Endothelial cell (in vitro differentiated cells): ENCODE measurements around the gene SETD7. TPM values are rescaled to one million over a fixed set of nuclear protein-coding genes. Genes with fewer than 3 reads are reported as not detected.

Source experiments
- DNase-seq: peaks from one replicate; pipeline ENCODE4 v3.0.0; 2021; ENCODE audit warnings: low spot score
- H3K27ac Mint-ChIP-seq: one replicate; pipeline ENCODE4 v1.8.0; 2021; ENCODE audit warnings: mixed read lengths, inconsistent platforms; ENCODE audit not compliant: unreplicated experiment
- H3K27me3 Mint-ChIP-seq: one replicate; pipeline ENCODE4 v1.8.0; 2021; ENCODE audit warnings: mild to moderate bottlenecking, moderate library complexity, mixed read lengths, inconsistent platforms; ENCODE audit not compliant: unreplicated experiment
- H3K36me3 Mint-ChIP-seq: one replicate; pipeline ENCODE4 v1.8.0; 2021; ENCODE audit warnings: mild to moderate bottlenecking, low read depth, mixed read lengths, inconsistent platforms; ENCODE audit not compliant: unreplicated experiment
- H3K4me1 Mint-ChIP-seq: one replicate; pipeline ENCODE4 v1.8.0; 2021; ENCODE audit warnings: mild to moderate bottlenecking, mixed read lengths, inconsistent platforms; ENCODE audit not compliant: unreplicated experiment
- H3K4me3 Mint-ChIP-seq: one replicate; pipeline ENCODE4 v1.8.0; 2021; ENCODE audit warnings: mild to moderate bottlenecking, mixed read lengths, inconsistent platforms; ENCODE audit not compliant: unreplicated experiment
- H3K9me3 Mint-ChIP-seq: one replicate; pipeline ENCODE4 v1.8.0; 2021; ENCODE audit warnings: mixed read lengths, inconsistent platforms; ENCODE audit not compliant: unreplicated experiment
- CTCF ChIP-seq: fragments of 200-600 bp; sonication (generic); IDR thresholded peaks from one replicate; pipeline ENCODE4 v1.5.0; 2021; ENCODE audit warnings: antibody characterized with exemption; ENCODE audit not compliant: unreplicated experiment
- total RNA-seq: library from RNA; stranded (reverse); fragmentation: NEBNext Ultra II Directional; extraction: Animal tissue kit (Norgen Biotek cat#: 25700); gene quantifications from one replicate; pipeline ENCODE4 v1.2.1, GENCODE V29; 2021; ENCODE audit not compliant: unreplicated experiment

Gene SETD7
- total RNA-seq, 1 donor from 2014 or later, result 8.4 TPM

DNA sequence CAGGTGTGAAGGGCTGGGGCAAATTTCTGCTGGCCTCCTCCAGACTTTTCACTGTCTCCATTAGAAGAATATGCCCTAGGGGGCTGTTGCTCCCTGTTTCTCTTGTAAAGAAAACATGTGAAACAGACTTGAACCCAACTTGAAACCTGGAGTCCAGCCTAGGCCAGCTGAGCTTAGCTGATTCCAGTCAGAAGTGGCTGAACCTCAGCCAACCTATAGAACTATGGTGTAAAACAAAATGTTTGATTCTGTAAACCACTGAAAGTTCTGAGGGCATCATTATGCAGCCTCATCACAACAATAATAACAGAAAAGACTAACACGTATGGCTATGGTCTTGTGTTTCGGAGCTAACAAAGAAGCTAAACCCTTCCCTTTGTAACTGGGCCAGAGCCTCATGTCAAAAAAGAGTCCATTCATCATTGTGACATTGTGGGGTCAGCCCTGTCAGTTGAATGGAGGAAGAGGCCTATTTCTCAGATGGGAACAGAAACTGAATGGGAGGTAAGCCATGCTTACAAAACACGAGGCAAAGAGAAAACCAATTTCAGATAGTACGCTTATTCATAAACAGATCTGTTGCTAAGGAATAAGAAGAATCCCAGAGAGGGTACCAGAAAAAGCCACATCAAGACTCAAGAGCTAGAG, 34.1 kb downstream of the SETD7 start:
- no peak for TF ChIP-seq CTCF
- Mint-ChIP-seq H3K4me1 (peaks cover 2% of the 10 kb centered on the region), H3K4me3 (no peak overlapping the region), H3K36me3 (peaks cover 5% of the 10 kb centered on the region), H3K27me3 (peaks cover 2% of the 10 kb centered on the region), H3K27ac (no peak overlapping the region), H3K9me3 (no peaks in the 10 kb centered on the region)
- DNase-seq, result no peak

- Mint-ChIP-seq H3K4me3 (no peak overlapping the region), H3K9me3 (no peaks in the 10 kb centered on the region), H3K4me1 (no peaks in the 10 kb centered on the region), H3K36me3 (no peaks in the 10 kb centered on the region), H3K27ac (no peak overlapping the region), H3K27me3 (no peaks in the 10 kb centered on the region)
- DNase-seq, result no peak
- no peak for TF ChIP-seq CTCF
Measured at GRCh38 chr4:139515531-139515958, 40.5 kb downstream of the SETD7 start.

DNA sequence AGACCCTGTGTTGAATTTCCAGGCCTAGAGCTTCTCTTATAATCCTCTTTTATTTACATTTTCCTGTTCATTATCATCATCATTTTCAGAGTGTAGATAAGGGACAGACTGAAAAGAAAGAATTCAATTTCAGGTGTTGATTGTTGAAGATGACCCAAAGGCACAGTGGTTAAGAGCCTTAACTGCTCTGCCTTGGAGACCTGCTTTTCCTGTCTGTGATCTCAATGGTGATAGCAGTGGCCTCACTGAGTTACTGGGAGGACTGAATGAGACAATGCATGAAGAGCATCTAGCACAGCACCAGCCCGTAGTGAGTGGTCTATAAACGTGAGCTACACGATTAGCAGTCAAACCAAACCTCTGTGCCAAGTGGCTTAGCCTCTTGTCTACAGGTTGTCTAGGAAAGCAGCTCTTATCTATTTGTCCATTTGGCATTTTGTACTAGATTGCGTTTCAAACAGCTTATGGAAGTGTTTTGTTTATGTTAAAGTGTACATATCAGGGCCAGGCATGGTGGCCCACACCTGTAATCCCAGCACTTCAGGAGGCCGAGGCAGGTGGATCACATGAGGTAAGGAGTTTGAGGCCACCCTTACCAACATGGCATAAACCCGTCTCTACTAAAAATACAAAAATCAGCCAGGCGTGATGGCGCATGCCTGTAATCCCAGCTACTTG, 41.5 kb downstream of the SETD7 start:
- H3K4me1 Mint-ChIP-seq, result peaks cover 5% of the 10 kb centered on the region
- no peak for TF ChIP-seq CTCF
- H3K36me3 Mint-ChIP-seq, result no peaks in the 10 kb centered on the region
- H3K9me3 Mint-ChIP-seq, result no peaks in the 10 kb centered on the region
- H3K27ac Mint-ChIP-seq, result no peak overlapping the region
- no peak for DNase-seq
- peaks cover 5% of the 10 kb centered on the region for H3K27me3 Mint-ChIP-seq
- no peak overlapping the region for H3K4me3 Mint-ChIP-seq

DNA sequence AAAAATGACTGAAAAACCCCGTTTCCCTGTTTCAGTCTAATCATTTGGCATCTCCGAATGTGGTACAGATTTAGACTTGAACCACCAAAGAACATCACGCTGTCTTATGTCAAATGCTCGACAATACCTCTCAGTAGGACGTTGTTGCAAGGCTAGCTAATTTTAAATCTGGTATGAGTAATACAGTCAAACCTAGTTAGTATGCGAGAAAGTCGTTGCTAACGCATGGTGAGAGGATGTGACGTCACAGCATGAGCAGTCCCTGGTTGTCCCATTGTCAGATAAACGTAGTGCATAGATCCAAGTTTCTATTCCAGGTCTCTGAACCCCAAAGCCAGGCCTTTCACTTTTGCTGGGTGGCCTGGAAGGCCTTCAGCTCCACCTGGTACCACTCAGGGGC, 44.7 kb downstream of the SETD7 start:
- Mint-ChIP-seq H3K27me3 (peaks cover 7% of the 10 kb centered on the region), H3K4me1 (peaks cover 27% of the 10 kb centered on the region), H3K36me3 (no peaks in the 10 kb centered on the region), H3K27ac (no peak overlapping the region), H3K4me3 (no peak overlapping the region), H3K9me3 (no peaks in the 10 kb centered on the region)
- no peak for TF ChIP-seq CTCF
- no peak for DNase-seq

DNA sequence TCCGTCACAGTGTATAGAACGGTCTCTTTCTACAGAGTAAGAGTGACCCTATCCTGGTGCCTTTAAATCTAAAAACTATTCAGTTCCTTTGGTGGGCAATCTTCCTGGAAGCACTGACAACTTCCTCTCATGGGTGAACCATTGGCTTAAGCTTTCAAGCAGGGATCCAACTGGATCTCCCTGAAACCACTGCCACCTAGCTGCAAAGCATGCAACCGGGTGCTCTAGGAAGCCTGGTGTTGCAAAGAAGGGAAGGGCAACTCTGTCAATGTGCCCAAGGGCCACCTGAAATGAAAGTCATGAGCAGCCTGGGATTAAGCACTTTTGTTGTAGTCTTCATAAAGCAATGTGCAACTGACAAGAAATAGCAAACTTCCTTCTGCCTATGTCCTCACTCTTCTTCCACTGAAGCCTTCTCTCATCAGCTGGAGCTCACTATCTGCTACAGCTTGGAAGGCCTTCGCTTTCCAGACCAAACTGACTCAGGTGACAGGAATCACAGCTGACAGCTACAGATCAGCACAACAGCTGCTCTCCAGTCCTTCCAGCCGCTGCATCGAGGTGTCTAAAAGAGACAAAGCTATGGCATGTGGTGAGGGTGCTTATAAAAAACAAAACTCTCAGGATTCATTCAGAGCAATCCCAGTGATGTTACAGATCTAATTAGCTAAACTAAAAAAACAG, 46.1 kb downstream of the SETD7 start:
- Mint-ChIP-seq H3K4me3 (no peak overlapping the region), H3K9me3 (no peaks in the 10 kb centered on the region), H3K4me1 (peaks cover 32% of the 10 kb centered on the region), H3K27ac (peak overlapping the region; percentile 90), H3K36me3 (no peaks in the 10 kb centered on the region), H3K27me3 (peaks cover 7% of the 10 kb centered on the region)
- no peak for TF ChIP-seq CTCF
- peak; percentile 25 for DNase-seq
